ENCODE data around the gene MAZ. TPM values are rescaled to one million over a fixed set of nuclear protein-coding genes. Genes with fewer than 3 reads are reported as not detected.

The MAZ gene
- total RNA-seq, 3 donors from 2014 or later (not counting 1 experiment from before 2014, with no cell fraction given): 234 to 265 (median 252) TPM

DNA sequence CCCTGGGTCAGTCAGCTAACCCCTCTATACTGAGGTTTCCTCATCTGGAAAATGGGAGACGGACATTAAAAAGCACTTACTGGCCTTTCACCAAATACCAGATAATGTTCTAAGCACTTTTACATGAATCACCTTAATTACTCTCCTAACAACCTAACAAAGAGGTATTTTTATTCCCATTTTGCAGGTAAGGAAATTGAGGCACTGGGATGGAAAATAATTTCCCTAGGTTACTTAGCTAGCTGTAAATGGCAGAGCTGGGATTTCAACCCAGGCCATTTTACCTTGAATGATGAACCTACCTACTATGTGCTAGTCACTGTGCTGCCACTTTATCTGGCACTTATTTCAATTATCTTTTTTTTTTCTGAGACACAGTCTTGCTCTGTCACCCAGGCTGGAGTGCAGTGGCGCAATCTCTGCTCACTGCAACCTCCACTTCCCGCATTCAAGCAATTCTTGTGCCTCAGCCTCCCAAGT, 12.1 kb upstream of the MAZ start:
- Mint-ChIP-seq H3K9me3 (no peaks in the 10 kb centered on the region), H3K36me3 (no peaks in the 10 kb centered on the region), H3K27ac (no peak overlapping the region), H3K27me3 (ENCODE audit: low read depth in 2 of 2) (no peaks in the 10 kb centered on the region), H3K4me3 (no peak overlapping the region), H3K4me1 (peaks cover 40 to 41% of the 10 kb centered on the region in 2 donors)
- DNase-seq (no peak), ATAC-seq (no peak)
- Histone ChIP-seq H3K27me3 (ENCODE audit: control insufficient read depth, insufficient read depth, low read length) (no peaks in the 10 kb centered on the region), H3K4me3 (ENCODE audit: low read length) (no peak overlapping the region), H3K36me3 (ENCODE audit: control insufficient read depth, insufficient read depth, low read length) (peaks cover 25% of the 10 kb centered on the region), H3K9me3 (ENCODE audit: control insufficient read depth, insufficient read depth, low read length) (no peaks in the 10 kb centered on the region), H3K4me1 (ENCODE audit: control insufficient read depth, insufficient read depth, low read length) (peaks cover 30% of the 10 kb centered on the region), H3K27ac (ENCODE audit: low read length) (no peak overlapping the region)
- intact Hi-C loops (cut with micrococcal nuclease): no loop called here
- TF ChIP-seq, protein P1, sequence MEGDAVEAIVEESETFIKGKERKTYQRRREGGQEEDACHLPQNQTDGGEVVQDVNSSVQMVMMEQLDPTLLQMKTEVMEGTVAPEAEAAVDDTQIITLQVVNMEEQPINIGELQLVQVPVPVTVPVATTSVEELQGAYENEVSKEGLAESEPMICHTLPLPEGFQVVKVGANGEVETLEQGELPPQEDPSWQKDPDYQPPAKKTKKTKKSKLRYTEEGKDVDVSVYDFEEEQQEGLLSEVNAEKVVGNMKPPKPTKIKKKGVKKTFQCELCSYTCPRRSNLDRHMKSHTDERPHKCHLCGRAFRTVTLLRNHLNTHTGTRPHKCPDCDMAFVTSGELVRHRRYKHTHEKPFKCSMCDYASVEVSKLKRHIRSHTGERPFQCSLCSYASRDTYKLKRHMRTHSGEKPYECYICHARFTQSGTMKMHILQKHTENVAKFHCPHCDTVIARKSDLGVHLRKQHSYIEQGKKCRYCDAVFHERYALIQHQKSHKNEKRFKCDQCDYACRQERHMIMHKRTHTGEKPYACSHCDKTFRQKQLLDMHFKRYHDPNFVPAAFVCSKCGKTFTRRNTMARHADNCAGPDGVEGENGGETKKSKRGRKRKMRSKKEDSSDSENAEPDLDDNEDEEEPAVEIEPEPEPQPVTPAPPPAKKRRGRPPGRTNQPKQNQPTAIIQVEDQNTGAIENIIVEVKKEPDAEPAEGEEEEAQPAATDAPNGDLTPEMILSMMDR (IDR thresholded peaks at IDR 0.05): no peak
- 96% methylated on average over 3 of the region's 3 CpGs for WGBS (ENCODE audit: insufficient coverage)

DNA sequence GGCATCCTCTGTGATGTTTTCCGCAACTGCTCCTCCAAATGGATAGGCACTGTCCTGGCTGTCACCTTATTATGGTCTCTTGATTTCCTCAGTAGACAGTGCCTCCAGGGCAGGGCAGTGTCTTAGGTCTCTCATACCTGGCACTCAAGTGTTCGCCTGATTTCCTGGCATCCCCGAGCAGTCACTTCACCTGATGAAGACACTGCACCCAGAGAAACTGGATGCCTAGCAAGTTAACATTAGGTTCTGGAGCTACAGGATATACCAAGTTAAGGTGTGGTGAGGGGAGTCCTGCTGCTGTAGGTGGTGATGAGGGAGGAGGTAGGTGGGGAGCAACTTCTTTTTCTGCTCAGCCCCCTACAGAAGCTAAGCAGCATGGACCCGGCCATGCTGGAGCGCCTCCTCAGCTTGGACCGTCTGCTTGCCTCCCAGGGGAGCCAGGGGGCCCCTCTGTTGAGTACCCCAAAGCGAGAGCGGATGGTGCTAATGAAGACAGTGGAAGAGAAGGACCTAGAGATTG, 3.9 kb upstream of the MAZ start:
- H3K4me1 ChIP-seq (ENCODE audit: control insufficient read depth, insufficient read depth, low read length): peaks cover 14% of the 10 kb centered on the region
- H3K27me3 Mint-ChIP-seq (ENCODE audit: low read depth in 2 of 2): no peaks in the 10 kb centered on the region
- H3K27ac ChIP-seq (ENCODE audit: low read length): no peak overlapping the region
- intact Hi-C loops (cut with micrococcal nuclease): no loop called here
- peaks cover 19 to 26% of the 10 kb centered on the region in 2 donors for H3K4me1 Mint-ChIP-seq
- H3K36me3 Mint-ChIP-seq: no peaks in the 10 kb centered on the region
- peak overlapping the region in 1 of 2 donors; percentile 26 for H3K27ac Mint-ChIP-seq
- no peaks in the 10 kb centered on the region for H3K9me3 Mint-ChIP-seq
- no peaks in the 10 kb centered on the region for H3K27me3 ChIP-seq (ENCODE audit: control insufficient read depth, insufficient read depth, low read length)
- TF ChIP-seq, protein P1 (IDR thresholded peaks at IDR 0.05): no peak
- DNase-seq: no peak
- WGBS (ENCODE audit: insufficient coverage): 96% methylated on average over 8 of the region's 8 CpGs
- H3K4me3 Mint-ChIP-seq: peak overlapping the region; percentile 64
- ATAC-seq: no peak
- no peak overlapping the region for H3K4me3 ChIP-seq (ENCODE audit: low read length)
- H3K9me3 ChIP-seq (ENCODE audit: control insufficient read depth, insufficient read depth, low read length): no peaks in the 10 kb centered on the region
- peaks cover 36% of the 10 kb centered on the region for H3K36me3 ChIP-seq (ENCODE audit: control insufficient read depth, insufficient read depth, low read length)

DNA sequence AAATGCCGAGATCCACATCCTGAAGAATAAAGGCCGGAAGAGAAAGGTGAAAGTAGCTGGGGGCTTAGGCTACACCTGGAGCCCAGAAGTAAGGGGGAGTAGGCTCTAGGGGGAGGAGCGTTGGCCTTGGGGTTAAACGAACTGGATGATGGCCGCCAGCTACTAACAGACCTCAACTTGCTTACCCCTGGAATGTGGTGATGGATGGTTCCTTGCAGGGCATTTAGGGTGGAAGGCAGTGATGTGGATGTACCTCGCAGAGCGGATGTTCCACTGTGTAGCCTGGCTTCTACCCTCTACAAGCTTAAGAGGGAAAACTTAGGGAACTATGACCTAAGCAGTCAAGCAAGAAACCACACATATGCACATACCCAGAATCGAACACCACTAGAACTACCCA, 2.3 kb upstream of the MAZ start:
- Histone ChIP-seq H3K9me3 (ENCODE audit: control insufficient read depth, insufficient read depth, low read length) (no peaks in the 10 kb centered on the region), H3K4me3 (ENCODE audit: low read length) (no peak overlapping the region), H3K27ac (ENCODE audit: low read length) (peak overlapping the region; percentile 87), H3K4me1 (ENCODE audit: control insufficient read depth, insufficient read depth, low read length) (peaks cover 29% of the 10 kb centered on the region), H3K36me3 (ENCODE audit: control insufficient read depth, insufficient read depth, low read length) (peaks cover 26% of the 10 kb centered on the region), H3K27me3 (ENCODE audit: control insufficient read depth, insufficient read depth, low read length) (no peaks in the 10 kb centered on the region)
- WGBS (ENCODE audit: insufficient coverage): 76% methylated on average over 5 of the region's 8 CpGs
- DNase-seq (no peak), ATAC-seq (no peak)
- TF ChIP-seq, protein P1 (IDR thresholded peaks at IDR 0.05): no peak
- Mint-ChIP-seq H3K4me1 (peaks cover 30 to 41% of the 10 kb centered on the region in 2 donors), H3K36me3 (no peaks in the 10 kb centered on the region), H3K9me3 (no peaks in the 10 kb centered on the region), H3K4me3 (peak overlapping the region; percentile 100), H3K27me3 (ENCODE audit: low read depth in 2 of 2) (no peaks in the 10 kb centered on the region), H3K27ac (peak overlapping the region; percentile 98 to 99)
- intact Hi-C loops (cut with micrococcal nuclease): no loop called here

Measured in natural killer cell (primary cell).